ENCODE data around the gene LRRK1.
"Not testable (repeated sequence)": the region's sequence is repeated elsewhere in the genome, so short reads cannot be mapped to it uniquely, and the experiment has no call there.

LRRK1 gene

DNA sequence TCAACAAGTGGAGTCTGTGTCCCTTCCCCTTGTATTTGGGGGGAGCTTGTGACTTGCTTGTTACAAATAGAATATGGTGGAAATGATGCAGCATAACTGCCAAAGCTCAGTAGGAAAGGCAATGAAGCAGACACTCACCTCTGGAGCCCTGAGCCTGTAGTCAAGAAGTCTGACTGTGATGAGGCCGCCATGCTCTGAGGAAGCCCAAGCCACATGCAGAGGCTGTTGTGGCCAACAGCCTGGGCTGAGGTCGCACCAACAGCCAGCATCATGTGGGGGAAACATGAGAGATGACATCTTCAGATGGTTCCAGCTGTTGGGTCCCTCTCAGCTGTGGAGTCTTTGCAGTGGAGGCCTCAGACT is 171.3 kb downstream of the LRRK1 start:
- Mint-ChIP-seq H3K27me3 (ENCODE audit: low read depth) (peaks cover 5% of the 10 kb centered on the region), H3K27ac (no peak overlapping the region), H3K9me3 (no peaks in the 10 kb centered on the region), H3K4me1 (ENCODE audit: low read depth) (peaks cover 16% of the 10 kb centered on the region), H3K4me3 (no peak overlapping the region), H3K36me3 (ENCODE audit: low read depth) (no peaks in the 10 kb centered on the region)

- Mint-ChIP-seq H3K27me3 (ENCODE audit: low read depth) (peaks cover 13% of the 10 kb centered on the region), H3K36me3 (ENCODE audit: low read depth) (no peaks in the 10 kb centered on the region), H3K4me3 (no peak overlapping the region), H3K27ac (no peak overlapping the region), H3K4me1 (ENCODE audit: low read depth) (peaks cover 16% of the 10 kb centered on the region), H3K9me3 (no peaks in the 10 kb centered on the region)
Measured at GRCh38 chr15:101091080-101092017, 172.2 kb downstream of the LRRK1 start.

DNA sequence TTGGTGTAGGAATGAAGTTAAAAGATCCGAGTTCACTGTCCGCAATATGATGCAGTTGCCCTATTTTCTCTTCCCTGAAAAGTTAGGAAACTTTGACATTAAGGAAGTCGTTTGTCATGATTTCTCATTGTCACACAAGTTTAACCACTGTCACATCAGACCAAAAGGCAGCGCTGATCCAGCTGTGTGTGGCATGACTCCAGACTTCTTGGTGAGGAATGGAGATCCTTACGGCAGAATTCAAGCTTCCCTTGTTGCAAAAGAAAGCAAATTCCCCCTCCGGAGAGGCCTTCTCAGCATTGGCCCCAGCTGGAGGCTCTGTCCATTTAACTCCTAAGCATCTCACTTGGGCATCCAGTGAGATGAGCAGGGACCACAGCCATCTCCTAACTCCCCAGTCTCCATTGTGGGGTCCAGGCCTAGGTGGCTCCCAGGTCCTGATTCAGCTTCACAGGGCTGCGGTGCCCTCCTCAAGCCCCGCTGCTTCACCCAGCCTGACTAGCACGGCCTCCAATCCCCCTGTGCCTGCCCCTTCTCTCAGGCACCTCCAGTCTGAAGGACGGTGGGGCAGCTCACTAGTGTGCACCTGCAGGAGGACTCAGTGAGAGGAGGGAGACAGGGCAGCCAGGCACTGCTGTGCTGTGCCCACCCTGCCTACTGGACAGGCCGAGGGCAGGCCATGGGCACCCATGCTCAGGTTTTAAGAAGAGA is 173.2 kb downstream of the LRRK1 start:
- peak overlapping the region; percentile 36 for H3K27ac Mint-ChIP-seq
- H3K9me3 Mint-ChIP-seq, result no peaks in the 10 kb centered on the region
- H3K4me3 Mint-ChIP-seq, result no peak overlapping the region
- H3K27me3 Mint-ChIP-seq (ENCODE audit: low read depth), result peaks cover 17% of the 10 kb centered on the region
- H3K36me3 Mint-ChIP-seq (ENCODE audit: low read depth), result peaks cover 2% of the 10 kb centered on the region
- peaks cover 16% of the 10 kb centered on the region for H3K4me1 Mint-ChIP-seq (ENCODE audit: low read depth)

- Mint-ChIP-seq H3K27ac (no peak overlapping the region), H3K4me3 (no peak overlapping the region), H3K36me3 (ENCODE audit: low read depth) (peaks cover 2% of the 10 kb centered on the region), H3K27me3 (ENCODE audit: low read depth) (peaks cover 17% of the 10 kb centered on the region), H3K4me1 (ENCODE audit: low read depth) (peaks cover 16% of the 10 kb centered on the region), H3K9me3 (no peaks in the 10 kb centered on the region)
Measured at GRCh38 chr15:101092867-101093202, 173.7 kb downstream of the LRRK1 start.

- H3K4me1 Mint-ChIP-seq (ENCODE audit: low read depth), result peaks cover 16% of the 10 kb centered on the region
- H3K36me3 Mint-ChIP-seq (ENCODE audit: low read depth), result peaks cover 2% of the 10 kb centered on the region
- no peaks in the 10 kb centered on the region for H3K9me3 Mint-ChIP-seq
- no peak overlapping the region for H3K27ac Mint-ChIP-seq
- peaks cover 17% of the 10 kb centered on the region for H3K27me3 Mint-ChIP-seq (ENCODE audit: low read depth)
- no peak overlapping the region for H3K4me3 Mint-ChIP-seq
Measured at GRCh38 chr15:101093958-101094357, 174.8 kb downstream of the LRRK1 start.

DNA sequence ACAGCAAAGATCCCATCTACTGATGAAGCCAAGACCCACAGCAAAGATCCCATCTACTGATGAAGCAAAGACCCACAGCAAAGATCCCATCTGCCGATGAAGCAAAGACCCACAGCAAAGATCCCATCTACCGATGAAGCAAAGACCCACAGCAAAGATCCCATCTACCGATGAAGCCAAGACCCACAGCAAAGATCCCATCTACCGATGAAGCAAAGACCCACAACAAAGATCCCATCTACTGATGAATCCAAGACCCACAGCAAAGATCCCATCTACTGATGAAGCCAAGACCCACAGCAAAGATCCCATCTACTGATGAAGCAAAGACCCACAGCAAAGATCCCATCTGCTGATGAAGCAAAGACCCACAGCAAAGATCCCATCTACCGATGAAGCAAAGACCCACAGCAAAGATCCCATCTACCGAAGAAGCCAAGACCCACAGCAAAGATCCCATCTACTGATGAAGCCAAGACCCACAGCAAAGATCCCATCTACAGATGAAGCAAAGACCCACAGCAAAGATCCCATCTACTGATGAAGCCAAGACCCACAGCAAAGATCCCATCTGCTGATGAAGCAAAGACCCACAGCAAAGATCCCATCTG is 176.7 kb downstream of the LRRK1 start:
- peaks cover 17% of the 10 kb centered on the region for H3K27me3 Mint-ChIP-seq (ENCODE audit: low read depth)
- not testable (repeated sequence) for H3K36me3 Mint-ChIP-seq (ENCODE audit: low read depth); H3K9me3 Mint-ChIP-seq; H3K27ac Mint-ChIP-seq; H3K4me1 Mint-ChIP-seq (ENCODE audit: low read depth); H3K4me3 Mint-ChIP-seq

GRCh38 chr15:101097111-101097510 is 178.0 kb downstream of the LRRK1 start:
- peaks cover 7% of the 10 kb centered on the region for H3K4me1 Mint-ChIP-seq (ENCODE audit: low read depth)
- no peak overlapping the region for H3K27ac Mint-ChIP-seq
- peaks cover 17% of the 10 kb centered on the region for H3K27me3 Mint-ChIP-seq (ENCODE audit: low read depth)
- peaks cover 2% of the 10 kb centered on the region for H3K36me3 Mint-ChIP-seq (ENCODE audit: low read depth)
- peaks cover 3% of the 10 kb centered on the region for H3K9me3 Mint-ChIP-seq
- no peak overlapping the region for H3K4me3 Mint-ChIP-seq

GRCh38 chr15:101099183-101099582 is 180.0 kb downstream of the LRRK1 start:
- H3K27me3 Mint-ChIP-seq (ENCODE audit: low read depth), result peaks cover 17% of the 10 kb centered on the region
- peaks cover 5% of the 10 kb centered on the region for H3K36me3 Mint-ChIP-seq (ENCODE audit: low read depth)
- H3K9me3 Mint-ChIP-seq, result peaks cover 3% of the 10 kb centered on the region
- peaks cover 7% of the 10 kb centered on the region for H3K4me1 Mint-ChIP-seq (ENCODE audit: low read depth)
- H3K27ac Mint-ChIP-seq, result no peak overlapping the region
- no peak overlapping the region for H3K4me3 Mint-ChIP-seq

GRCh38 chr15:101100118-101100517 is 181.0 kb downstream of the LRRK1 start:
- H3K9me3 Mint-ChIP-seq, result peaks cover 3% of the 10 kb centered on the region
- no peak overlapping the region for H3K27ac Mint-ChIP-seq
- H3K4me3 Mint-ChIP-seq, result no peak overlapping the region
- peaks cover 5% of the 10 kb centered on the region for H3K36me3 Mint-ChIP-seq (ENCODE audit: low read depth)
- peaks cover 6% of the 10 kb centered on the region for H3K4me1 Mint-ChIP-seq (ENCODE audit: low read depth)
- peaks cover 11% of the 10 kb centered on the region for H3K27me3 Mint-ChIP-seq (ENCODE audit: low read depth)

DNA sequence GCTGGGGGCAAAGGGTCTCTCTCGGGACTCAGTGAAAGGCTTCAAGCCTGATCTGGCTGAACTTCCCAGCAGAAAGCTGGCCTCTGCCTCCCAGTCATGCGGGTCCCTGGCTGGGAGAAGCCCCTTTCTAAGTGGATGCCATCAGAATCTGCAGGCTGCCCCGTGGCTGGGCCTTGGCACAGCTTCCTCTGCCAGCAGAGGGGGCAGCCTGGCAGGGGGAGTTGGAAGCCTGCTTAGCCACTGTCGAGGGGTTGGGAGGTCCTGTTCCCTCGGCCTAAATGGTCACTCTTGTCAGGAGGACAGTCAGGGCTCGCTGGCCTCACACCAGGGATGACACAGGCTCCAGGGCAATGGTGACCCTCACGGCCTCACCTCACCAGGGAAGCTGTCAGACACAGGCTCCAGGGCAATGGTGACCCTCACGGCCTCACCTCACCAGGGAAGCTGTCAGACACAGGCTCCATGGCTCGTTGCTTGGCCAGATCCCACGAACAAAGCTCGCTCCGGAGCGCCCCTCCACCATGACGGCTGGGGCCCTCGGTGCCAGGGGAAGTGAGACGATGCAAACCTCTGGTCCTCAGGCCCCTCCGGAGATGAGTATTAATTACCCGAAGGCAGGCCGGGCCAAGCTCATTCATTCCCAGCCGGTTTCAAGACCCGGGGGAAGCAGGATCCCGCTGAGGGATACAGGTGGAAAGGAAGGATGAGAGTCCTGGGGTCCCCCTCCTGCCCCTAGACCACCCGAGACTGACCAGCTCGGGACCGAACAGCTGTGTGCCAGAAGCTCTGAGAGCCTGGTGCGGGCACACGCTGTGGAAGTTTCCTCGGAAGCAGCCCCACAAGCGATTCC is 181.7 kb downstream of the LRRK1 start:
- Mint-ChIP-seq H3K9me3 (peaks cover 3% of the 10 kb centered on the region), H3K4me3 (no peak overlapping the region), H3K27ac (no peak overlapping the region), H3K27me3 (ENCODE audit: low read depth) (peaks cover 7% of the 10 kb centered on the region), H3K4me1 (ENCODE audit: low read depth) (peaks cover 6% of the 10 kb centered on the region), H3K36me3 (ENCODE audit: low read depth) (peaks cover 5% of the 10 kb centered on the region)

DNA sequence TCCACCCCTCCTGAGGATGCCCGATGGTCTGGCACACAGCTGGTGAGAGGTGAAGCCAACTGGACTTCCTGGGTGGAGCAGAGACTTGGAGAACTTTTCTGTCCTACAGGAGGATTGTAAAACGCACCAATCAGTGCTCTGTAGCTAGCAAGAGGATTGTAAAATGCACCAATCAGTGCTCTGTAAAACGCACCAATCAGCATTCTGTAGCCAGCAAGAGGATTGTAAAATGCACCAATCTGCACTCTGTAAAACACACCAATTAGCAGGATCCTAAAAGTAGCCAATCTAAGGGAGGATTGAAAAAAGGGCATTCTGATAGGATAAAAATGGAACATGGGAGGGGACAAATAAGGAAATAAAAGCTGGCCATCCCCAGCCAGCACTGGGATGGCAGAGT is 182.5 kb downstream of the LRRK1 start:
- peaks cover 8% of the 10 kb centered on the region for H3K4me1 Mint-ChIP-seq (ENCODE audit: low read depth)
- H3K27me3 Mint-ChIP-seq (ENCODE audit: low read depth), result peaks cover under 1% of the 10 kb centered on the region
- H3K9me3 Mint-ChIP-seq, result peaks cover 3% of the 10 kb centered on the region
- no peak overlapping the region for H3K27ac Mint-ChIP-seq
- peaks cover 3% of the 10 kb centered on the region for H3K36me3 Mint-ChIP-seq (ENCODE audit: low read depth)
- no peak overlapping the region for H3K4me3 Mint-ChIP-seq

DNA sequence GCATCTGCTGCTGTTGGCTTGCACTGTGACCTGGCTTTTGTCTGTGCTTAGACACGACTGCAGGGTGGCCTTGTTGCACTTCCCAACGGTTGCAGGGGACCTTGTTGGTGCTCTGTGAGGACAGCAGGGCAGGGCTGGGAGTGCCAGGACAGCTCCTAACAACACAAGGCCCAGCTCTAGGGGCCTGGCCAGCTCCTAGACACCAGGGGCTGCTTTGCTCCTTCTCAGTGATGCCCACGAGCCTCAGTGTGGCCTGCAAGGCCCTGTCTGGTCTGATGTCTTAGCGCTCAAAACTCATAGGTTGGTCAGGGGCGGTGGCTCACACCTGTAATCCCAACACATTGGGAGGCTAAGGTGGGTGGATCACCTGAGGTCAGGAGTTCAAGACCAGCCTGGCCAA is 183.6 kb downstream of the LRRK1 start:
- no peaks in the 10 kb centered on the region for H3K27me3 Mint-ChIP-seq (ENCODE audit: low read depth)
- peaks cover 3% of the 10 kb centered on the region for H3K9me3 Mint-ChIP-seq
- peaks cover 3% of the 10 kb centered on the region for H3K36me3 Mint-ChIP-seq (ENCODE audit: low read depth)
- H3K4me3 Mint-ChIP-seq, result no peak overlapping the region
- no peak overlapping the region for H3K27ac Mint-ChIP-seq
- peaks cover 8% of the 10 kb centered on the region for H3K4me1 Mint-ChIP-seq (ENCODE audit: low read depth)

- peaks cover 8% of the 10 kb centered on the region for H3K4me1 Mint-ChIP-seq (ENCODE audit: low read depth)
- no peak overlapping the region for H3K4me3 Mint-ChIP-seq
- H3K36me3 Mint-ChIP-seq (ENCODE audit: low read depth), result peaks cover 3% of the 10 kb centered on the region
- H3K9me3 Mint-ChIP-seq, result peaks cover 3% of the 10 kb centered on the region
- no peaks in the 10 kb centered on the region for H3K27me3 Mint-ChIP-seq (ENCODE audit: low read depth)
- H3K27ac Mint-ChIP-seq, result no peak overlapping the region
Measured at GRCh38 chr15:101103598-101103997, 184.4 kb downstream of the LRRK1 start.

DNA sequence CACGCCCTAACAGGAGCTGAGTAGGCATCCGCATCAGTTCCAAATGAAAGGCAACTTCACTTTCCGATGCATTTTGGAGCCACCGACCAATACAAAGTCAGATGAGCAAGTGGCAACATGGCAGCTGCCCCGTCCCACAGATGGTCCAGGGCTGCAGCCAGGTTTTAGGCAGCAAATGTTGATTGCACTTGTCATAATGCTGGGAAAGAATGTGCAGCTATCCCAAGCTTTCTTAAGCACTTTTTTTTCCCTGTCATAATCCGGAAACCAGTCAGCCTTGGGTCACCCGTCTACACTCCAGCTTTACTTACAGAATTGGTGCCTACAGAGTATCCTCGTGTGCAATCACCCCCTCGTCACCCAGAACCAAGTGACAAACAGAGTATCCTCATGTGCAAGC is 185.0 kb downstream of the LRRK1 start:
- Mint-ChIP-seq H3K4me1 (ENCODE audit: low read depth) (peaks cover 8% of the 10 kb centered on the region), H3K4me3 (no peak overlapping the region), H3K36me3 (ENCODE audit: low read depth) (peaks cover 3% of the 10 kb centered on the region), H3K9me3 (peaks cover 3% of the 10 kb centered on the region), H3K27me3 (ENCODE audit: low read depth) (no peaks in the 10 kb centered on the region), H3K27ac (no peak overlapping the region)
